SK-N-SH (cell line): ENCODE measurements around the gene RNF25. TPM values are rescaled to one million over a fixed set of nuclear protein-coding genes. Genes with fewer than 3 reads are reported as not detected.
A peak's percentile ranks its signal among the peaks of the same experiment; 100 is the strongest.

Experiments used
- CTCF ChIA-PET: fragments of 300-600, 350-600 bp; formaldehyde crosslinking; extraction: SDS; loops from one replicate; lab custom pipeline; 2021; lab: Yijun Ruan, JAX
- POLR2A ChIA-PET: fragments of 350-600 bp; sonication (Branson Sonifier 250); formaldehyde crosslinking; extraction: SDS; loops from one replicate; lab custom pipeline; 2020; ENCODE audit warnings: antibody characterized with exemption, inconsistent platforms; lab: Yijun Ruan, JAX
- DNase-seq: peaks from one replicate; pipeline ENCODE4 v3.0.0; 2012
- H2AFZ ChIP-seq: fragments of 200-600 bp; sonication (generic); 2 replicates; pipeline ENCODE4 v1.8.1; 2016; ENCODE audit warnings: antibody characterized with exemption, mild to moderate bottlenecking, low read depth
- H3F3A ChIP-seq: fragments of 200-600 bp; sonication (generic); replicated peaks from 2 replicates; pipeline ENCODE3; 2016; ENCODE audit warnings: antibody characterized with exemption, mild to moderate bottlenecking; ENCODE audit not compliant: insufficient read depth
- H3K27ac ChIP-seq, 2 experiments: fragments of 200-500 bp in 1 of 2; fragments of 200-600 bp in 1 of 2; sonication (Bioruptor generic) in 1 of 2; sonication (generic), shearing (Covaris generic) in 1 of 2; 2 replicates each; pipeline versions ENCODE4 v1.5.1 to v1.6.1; 2014 to 2016; ENCODE audit warnings: low read depth in 2 of 2, inconsistent platforms in 1 of 2, low read length in 1 of 2, mild to moderate bottlenecking in 1 of 2, mixed read lengths in 1 of 2
- H3K27me3 ChIP-seq: fragments of 200-600 bp; sonication (generic), shearing (Covaris generic); 2 replicates; pipeline ENCODE4 v1.6.1; 2016; ENCODE audit warnings: mixed run types; ENCODE audit not compliant: insufficient read depth
- H3K36me3 ChIP-seq, 2 experiments: fragments of 200-500 bp in 1 of 2; fragments of 200-600 bp in 1 of 2; sonication (Bioruptor generic) in 1 of 2; sonication (generic) in 1 of 2; replicated peaks in 1 of 2; 2 replicates each; pipeline versions ENCODE3 to v1.5.1; 2014 to 2016; ENCODE audit warnings: low read length in 1 of 2, mild to moderate bottlenecking in 1 of 2; ENCODE audit not compliant: insufficient read depth in 2 of 2, control insufficient read depth in 1 of 2
- H3K4me1 ChIP-seq, 2 experiments: fragments of 200-500 bp in 1 of 2; fragments of 200-600 bp in 1 of 2; sonication (Bioruptor generic) in 1 of 2; sonication (generic), shearing (Covaris generic) in 1 of 2; 2 replicates each; pipeline versions ENCODE4 v1.5.1 to v1.6.1; 2014 to 2016; ENCODE audit warnings: low read depth in 1 of 2, low read length in 1 of 2, mixed run types in 1 of 2; ENCODE audit not compliant: insufficient read depth in 2 of 2, control insufficient read depth in 1 of 2
- H3K4me2 ChIP-seq: fragments of 200-600 bp; sonication (generic), shearing (Covaris generic); 2 replicates; pipeline ENCODE4 v1.6.1; 2017; ENCODE audit warnings: mixed run types
- H3K4me3 ChIP-seq, 2 experiments: fragments of 200-500 bp in 1 of 2; fragments of 200-600 bp in 1 of 2; sonication (Bioruptor generic) in 1 of 2; sonication (generic), shearing (Covaris generic) in 1 of 2; 2 replicates each; pipeline versions ENCODE4 v1.5.1 to v1.8.1; 2014 to 2016; ENCODE audit warnings: low read depth in 2 of 2, inconsistent platforms in 1 of 2, low read length in 1 of 2, mild to moderate bottlenecking in 1 of 2, mixed read lengths in 1 of 2, moderate library complexity in 1 of 2
- H3K79me2 ChIP-seq: fragments of 200-600 bp; sonication (generic); 2 replicates; pipeline ENCODE4 v1.8.1; 2017; ENCODE audit warnings: mild to moderate bottlenecking; ENCODE audit not compliant: insufficient read depth
- H3K9ac ChIP-seq: fragments of 200-600 bp; sonication (generic); 2 replicates; pipeline ENCODE4 v1.6.1; 2017; ENCODE audit warnings: mixed run types
- H3K9me2 ChIP-seq: fragments of 200-600 bp; sonication (generic); 2 replicates; pipeline ENCODE4 v1.6.1; 2017; ENCODE audit warnings: mixed run types
- H3K9me3 ChIP-seq: fragments of 200-600 bp; sonication (generic); 2 replicates; pipeline ENCODE4 v1.6.1; 2017; ENCODE audit warnings: mixed run types, mild to moderate bottlenecking, moderate library complexity
- H4K20me1 ChIP-seq: fragments of 200-600 bp; sonication (generic); 2 replicates; pipeline ENCODE4 v1.6.1; 2017; ENCODE audit warnings: mild to moderate bottlenecking, mixed run types; ENCODE audit not compliant: insufficient read depth
- CHD2 ChIP-seq: fragments of 150-350 bp; IDR thresholded peaks from 2 replicates; pipeline ENCODE4 v1.6.1; 2018; ENCODE audit warnings: low read length; ENCODE audit not compliant: partially characterized antibody
- CTCF ChIP-seq: fragments of 200-600 bp; sonication (generic); IDR thresholded peaks from 2 replicates; pipeline ENCODE4 v1.6.1; 2017; ENCODE audit warnings: antibody characterized with exemption, mild to moderate bottlenecking, moderate library complexity
- ELF1 ChIP-seq: IDR thresholded peaks from 2 replicates; pipeline ENCODE4 v1.4.0; 2012
- EZH2phosphoT487 ChIP-seq: fragments of 200-600 bp; sonication (generic); IDR thresholded peaks from 2 replicates; pipeline ENCODE4 v1.6.1; 2017; ENCODE audit warnings: low read depth, mixed run types, mild to moderate bottlenecking, antibody characterized with exemption, moderate library complexity, borderline replicate concordance
- FOXJ3 ChIP-seq: sonication (generic); formaldehyde crosslinking; IDR thresholded peaks from 2 replicates; pipeline ENCODE4 v1.5.1; 2020; ENCODE audit warnings: mild to moderate bottlenecking, missing genetic modification reagents
- FOXM1 ChIP-seq: IDR thresholded peaks from 2 replicates; pipeline ENCODE4 v1.4.0; 2012; ENCODE audit warnings: low read depth, mild to moderate bottlenecking
- GABPA ChIP-seq: IDR thresholded peaks from 2 replicates; pipeline ENCODE4 v1.4.0; 2012; ENCODE audit warnings: low read depth, mild to moderate bottlenecking
- IRF3 ChIP-seq: fragments of 150-350 bp; IDR thresholded peaks from 2 replicates; pipeline ENCODE4 v1.6.1; 2016; ENCODE audit warnings: mild to moderate bottlenecking, low read depth, low read length
- JUND ChIP-seq: IDR thresholded peaks from 2 replicates; pipeline ENCODE4 v1.4.0; 2012
- MEF2A ChIP-seq: IDR thresholded peaks from 2 replicates; pipeline ENCODE4 v1.4.0; 2012; ENCODE audit warnings: low read depth, borderline replicate concordance
- MXI1 ChIP-seq: IDR thresholded peaks from 2 replicates; pipeline ENCODE4 v1.6.1; 2012; ENCODE audit warnings: mild to moderate bottlenecking, low read depth, low read length, improper control_type of control experiment
- NFIC ChIP-seq: IDR thresholded peaks from 2 replicates; pipeline ENCODE4 v1.4.0; 2012; ENCODE audit warnings: borderline replicate concordance
- NRF1 ChIP-seq: IDR thresholded peaks from 2 replicates; pipeline ENCODE4 v1.6.1; 2012; ENCODE audit warnings: low read depth, mild to moderate bottlenecking, low read length
- PBX3 ChIP-seq: IDR thresholded peaks from 2 replicates; pipeline ENCODE4; 2012
- POLR2AphosphoS5 ChIP-seq: IDR thresholded peaks from 2 replicates; pipeline ENCODE4 v1.6.1; 2012; ENCODE audit warnings: low read depth, low read length
- RAD21 ChIP-seq: IDR thresholded peaks from 2 replicates; pipeline ENCODE4 v1.6.1; 2012; ENCODE audit warnings: mild to moderate bottlenecking, low read length
- RFX5 ChIP-seq: IDR thresholded peaks from 2 replicates; pipeline ENCODE4 v1.6.1; 2012; ENCODE audit warnings: mild to moderate bottlenecking, improper control_type of control experiment, low read length
- RXRA ChIP-seq: IDR thresholded peaks from 2 replicates; pipeline ENCODE4 v1.4.0; 2012; ENCODE audit warnings: low read depth, mild to moderate bottlenecking, borderline replicate concordance
- SIN3A ChIP-seq: IDR thresholded peaks from 2 replicates; pipeline ENCODE4 v1.6.1; 2012; ENCODE audit warnings: low read depth, mild to moderate bottlenecking, low read length, moderate library complexity, borderline replicate concordance
- SMC3 ChIP-seq: IDR thresholded peaks from 2 replicates; pipeline ENCODE4 v1.6.1; 2012; ENCODE audit warnings: low read depth, low read length, improper control_type of control experiment
- TEAD4 ChIP-seq: IDR thresholded peaks from 2 replicates; pipeline ENCODE4 v1.4.0; 2012; ENCODE audit warnings: mild to moderate bottlenecking, borderline replicate concordance; ENCODE audit not compliant: insufficient read depth
- USF1 ChIP-seq: IDR thresholded peaks from 2 replicates; pipeline ENCODE4 v1.4.0; 2012; ENCODE audit warnings: low read depth, borderline replicate concordance
- YY1 ChIP-seq: IDR thresholded peaks from 2 replicates; pipeline ENCODE4 v1.4.0; 2012; ENCODE audit warnings: low read depth, mild to moderate bottlenecking
- WGBS: methylation state at CpG from one replicate; pipeline ENCODE4 v1.1.6; 2017; ENCODE audit warnings: low lambda C conversion rate; 5-methylcytosine and 5-hydroxymethylcytosine counted together
- polyA plus RNA-seq, 3 experiments: library from polyadenylated mRNA; depleted of rRNA; stranded (reverse); fragments of >200 nt; gene quantifications; 2 replicates each; pipeline ENCODE4 v1.2.3, GENCODE V29; 2012

Gene RNF25
- polyA plus RNA-seq, 1 of the 3 experiments (the other 2 are of a cell fraction), result 72.2 TPM

- TF ChIP-seq GABPA (no peak), SIN3A (no peak), NFIC (no peak), USF1 (no peak), TEAD4 (no peak)
- no peaks in the 10 kb centered on the region for H3K9me2 ChIP-seq
- H3K4me3 ChIP-seq, result no peak overlapping the region
- 79% methylated on average over 7 of the region's 7 CpGs for WGBS
- no peaks in the 10 kb centered on the region for H4K20me1 ChIP-seq
- H3K79me2 ChIP-seq, result no peaks in the 10 kb centered on the region
- H3F3A ChIP-seq, result no peaks in the 10 kb centered on the region
- no peak for DNase-seq
- H2AFZ ChIP-seq, result no peak overlapping the region
- no peaks in the 10 kb centered on the region for H3K9me3 ChIP-seq
- no peak overlapping the region for H3K9ac ChIP-seq
- H3K4me1 ChIP-seq, result no peaks in the 10 kb centered on the region
- H3K4me2 ChIP-seq, result no peak overlapping the region
- peaks cover 0 to 2% of the 10 kb centered on the region in 2 experiments for H3K36me3 ChIP-seq
- ChIA-PET POLR2A (no interaction called here), CTCF (interaction anchor here (1.2 to 1.3 kb wide), 2 partner anchors 9 to 214 kb away, joined by 3 to 4 read pairs; no protein-coding TSS in a partner anchor)
- H3K27me3 ChIP-seq, result no peaks in the 10 kb centered on the region
- no peak overlapping the region for H3K27ac ChIP-seq
Measured at GRCh38 chr2:218621007-218621406, 50.8 kb downstream of the RNF25 start.

GRCh38 chr2:218618102-218618860 lies 53.5 kb downstream of the RNF25 start:
- Histone ChIP-seq H3K9ac (no peak overlapping the region), H3K9me2 (no peaks in the 10 kb centered on the region), H2AFZ (no peak overlapping the region), H3K4me3 (no peak overlapping the region), H3K9me3 (no peaks in the 10 kb centered on the region), H3K79me2 (no peaks in the 10 kb centered on the region), H4K20me1 (no peaks in the 10 kb centered on the region), H3K4me1 (no peaks in the 10 kb centered on the region), H3K4me2 (no peak overlapping the region), H3K27me3 (no peaks in the 10 kb centered on the region), H3K27ac (no peak overlapping the region), H3F3A (no peaks in the 10 kb centered on the region), H3K36me3 (peaks cover 0 to 1% of the 10 kb centered on the region in 2 experiments)
- CTCF ChIA-PET, result interaction anchor here (0.5 to 2.4 kb wide), 10 partner anchors 10 to 79 kb away, joined by 3 to 12 read pairs (median 4); partner anchors contain the start of gene PLCD4
- POLR2A ChIA-PET, result interaction anchor here (1.1 kb wide), 1 partner anchor 11 kb away, joined by 3 read pairs; the partner anchor contains the start of gene PLCD4
- 91% methylated on average over 9 of the region's 9 CpGs for WGBS
- peak; percentile 50 for DNase-seq
- TF ChIP-seq CTCF, result peak; percentile 36
- no peak for TF ChIP-seq IRF3
- TF ChIP-seq RFX5, result no peak
- TF ChIP-seq NRF1, result no peak
- TF ChIP-seq MXI1, result no peak
- no peak for TF ChIP-seq MEF2A
- no peak for TF ChIP-seq FOXJ3
- peak; percentile 44; the same call in 1 of the 2 replicates for TF ChIP-seq SMC3
- TF ChIP-seq GABPA, result no peak
- no peak for TF ChIP-seq PBX3
- peak; percentile 72 for TF ChIP-seq RAD21
- no peak for TF ChIP-seq YY1
- no peak for TF ChIP-seq FOXM1
- TF ChIP-seq JUND, result no peak
- TF ChIP-seq CHD2, result no peak
- TF ChIP-seq RXRA, result no peak
- no peak for TF ChIP-seq EZH2phosphoT487
- TF ChIP-seq POLR2AphosphoS5, result no peak
- no peak for TF ChIP-seq ELF1
